Germinal center (tissue), 1 donor: ENCODE measurements around the gene KATNIP.
A peak's percentile ranks its signal among the peaks of the same experiment; 100 is the strongest.

Experiments
- DNase-seq: peaks from one replicate; pipeline ENCODE4 v3.0.0; 2012; ENCODE audit warnings: mixed read lengths, low spot score

Gene KATNIP

GRCh38 chr16:27549746-27550581 is at the start of gene KATNIP, which contains the start of gene GTF3C1:
TSS of gene KATNIP (plus strand) at chr16:27550144. CDS start at chr16:27550171, 27 bp downstream.
TSS of gene GTF3C1 (minus strand) at chr16:27549913. CDS start at chr16:27549890, 23 bp downstream.
- peak; percentile 100 for DNase-seq

- DNase-seq, result no peak
Observed at GRCh38 chr16:27500801-27501200, 49.1 kb upstream of the KATNIP start.

- DNase-seq, result no peak
Observed at GRCh38 chr16:27503662-27504061, 46.3 kb upstream of the KATNIP start.

GRCh38 chr16:27505297-27506236 is 44.4 kb upstream of the KATNIP start:
- DNase-seq, result no peak

GRCh38 chr16:27506771-27507170 is 43.2 kb upstream of the KATNIP start:
- DNase-seq, result no peak

GRCh38 chr16:27508476-27508875 is 41.5 kb upstream of the KATNIP start:
- DNase-seq, result no peak

- no peak for DNase-seq
Observed at GRCh38 chr16:27511657-27512448, 38.1 kb upstream of the KATNIP start.

GRCh38 chr16:27514806-27515205 is 35.1 kb upstream of the KATNIP start:
- no peak for DNase-seq

GRCh38 chr16:27515874-27516353 is 34.0 kb upstream of the KATNIP start:
- DNase-seq, result peak; percentile 77

GRCh38 chr16:27516365-27516764 is 33.6 kb upstream of the KATNIP start:
- DNase-seq, result no peak

- no peak for DNase-seq
Observed at GRCh38 chr16:27517664-27518063, 32.3 kb upstream of the KATNIP start.

GRCh38 chr16:27518226-27518625 is 31.7 kb upstream of the KATNIP start:
- DNase-seq, result no peak

- DNase-seq, result no peak
Observed at GRCh38 chr16:27520982-27521673, 28.8 kb upstream of the KATNIP start.

GRCh38 chr16:27522173-27522707 is 27.7 kb upstream of the KATNIP start:
- DNase-seq, result no peak

GRCh38 chr16:27526180-27526579 is 23.8 kb upstream of the KATNIP start:
- no peak for DNase-seq

GRCh38 chr16:27528294-27528693 is 21.6 kb upstream of the KATNIP start:
- DNase-seq, result no peak

GRCh38 chr16:27529962-27530361 is 20.0 kb upstream of the KATNIP start:
- DNase-seq, result no peak

- DNase-seq, result no peak
Observed at GRCh38 chr16:27531186-27531585, 18.8 kb upstream of the KATNIP start.

- no peak for DNase-seq
Observed at GRCh38 chr16:27531826-27532800, 17.8 kb upstream of the KATNIP start.

- DNase-seq, result no peak
Observed at GRCh38 chr16:27534256-27534655, 15.7 kb upstream of the KATNIP start.
